Stimulated activated CD8-positive, alpha-beta memory T cell treated with anti-CD3 and anti-CD28 coated beads, Interleukin-7, amount 100 ng/mL, for 4 hours (primary cell): ENCODE data around the gene HEPACAM2.

Experiments used
- DNase-seq, 2 donors: peaks; one replicate each; pipeline ENCODE4 v3.0.0-alpha.2; 2020; ENCODE audit warnings: low read depth in 2 of 2

The HEPACAM2 gene

DNA sequence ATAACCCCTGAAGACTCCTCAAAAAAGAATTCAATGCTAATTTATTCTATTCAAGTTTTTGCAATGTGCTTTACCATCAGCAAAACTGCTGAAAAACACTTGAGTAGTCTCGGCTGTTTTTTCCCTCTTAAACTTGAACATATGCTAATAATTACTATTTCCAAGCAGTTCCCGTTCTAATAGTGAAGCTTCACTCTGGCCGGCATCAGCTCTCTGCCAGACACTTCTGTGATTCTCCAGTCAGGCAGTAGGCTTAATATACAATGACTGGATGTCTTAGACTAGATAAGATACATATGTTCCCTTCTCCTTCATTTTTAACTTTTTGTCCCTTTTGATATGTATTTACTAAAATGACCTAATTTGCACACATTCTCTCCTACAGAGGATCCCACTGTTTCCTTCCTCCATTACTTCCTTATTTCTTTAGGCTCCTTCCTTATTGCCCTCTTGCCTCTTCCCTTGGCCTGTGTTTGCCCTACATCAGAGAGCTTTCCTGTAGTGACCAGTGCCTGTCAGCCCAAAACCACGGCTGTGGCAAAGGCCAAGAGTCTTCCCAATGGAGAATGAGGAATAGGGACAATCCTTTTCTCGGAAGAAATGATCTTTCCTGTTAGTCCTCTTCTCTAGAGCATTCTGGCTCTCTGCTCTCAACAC lies 23.5 kb downstream of the HEPACAM2 start:
- no peak for DNase-seq

DNA sequence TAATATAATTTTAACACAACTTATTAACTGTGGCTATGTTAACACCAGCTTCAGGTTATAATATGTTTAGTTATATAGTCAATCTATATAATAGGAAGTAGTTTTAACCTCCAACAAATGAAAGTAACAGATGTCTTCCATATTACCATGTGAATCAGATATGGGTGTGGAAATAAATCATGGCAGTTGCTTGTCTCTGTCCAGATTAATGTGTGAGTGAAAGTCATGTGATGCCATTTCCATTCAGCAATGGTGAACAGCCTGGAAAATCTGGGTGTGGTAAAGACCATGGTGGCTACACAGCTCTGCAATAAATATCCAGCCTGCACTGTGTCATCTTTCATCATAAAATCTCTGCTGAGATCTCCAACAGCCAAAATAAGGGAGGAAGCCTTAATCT lies 27.8 kb downstream of the HEPACAM2 start:
- no peak for DNase-seq

DNA sequence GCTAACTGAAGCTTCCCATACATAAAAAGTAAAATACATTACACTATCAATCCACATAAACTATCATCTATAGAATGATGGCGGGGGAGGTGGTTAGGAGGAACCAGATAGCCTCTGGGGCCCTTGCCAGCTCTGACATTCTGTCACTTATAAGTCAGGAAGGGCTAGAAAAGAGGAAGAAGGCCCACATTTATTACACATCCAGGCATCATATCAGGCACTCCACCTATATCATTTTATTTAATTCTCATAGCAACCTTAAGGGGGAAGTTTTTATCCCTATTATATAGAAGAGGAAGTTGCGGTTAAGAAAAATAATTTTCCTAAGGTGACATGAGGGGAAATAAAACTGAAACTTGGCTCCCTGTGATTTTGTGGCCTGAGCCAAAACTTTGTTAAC lies 29.9 kb downstream of the HEPACAM2 start:
- no peak for DNase-seq

DNA sequence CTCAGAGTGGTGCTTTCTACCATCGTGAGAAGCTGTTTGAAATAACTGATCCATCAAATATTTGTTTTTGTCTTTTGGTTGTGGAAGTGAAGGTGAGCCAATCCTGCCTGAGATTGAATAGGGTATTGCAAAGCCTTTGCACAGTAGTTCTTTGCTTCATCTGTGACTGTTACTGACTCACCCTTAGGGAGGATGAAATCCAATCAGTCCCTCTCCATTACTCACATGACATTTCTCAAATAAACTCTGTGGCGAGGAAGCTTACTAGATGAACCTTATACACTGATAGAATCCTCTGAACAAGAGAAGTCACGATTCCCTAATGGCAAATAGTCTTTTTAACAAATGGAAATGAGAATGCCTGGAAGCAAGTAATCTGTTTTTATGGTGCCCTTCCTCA lies 31.9 kb downstream of the HEPACAM2 start:
- DNase-seq, result no peak

DNA sequence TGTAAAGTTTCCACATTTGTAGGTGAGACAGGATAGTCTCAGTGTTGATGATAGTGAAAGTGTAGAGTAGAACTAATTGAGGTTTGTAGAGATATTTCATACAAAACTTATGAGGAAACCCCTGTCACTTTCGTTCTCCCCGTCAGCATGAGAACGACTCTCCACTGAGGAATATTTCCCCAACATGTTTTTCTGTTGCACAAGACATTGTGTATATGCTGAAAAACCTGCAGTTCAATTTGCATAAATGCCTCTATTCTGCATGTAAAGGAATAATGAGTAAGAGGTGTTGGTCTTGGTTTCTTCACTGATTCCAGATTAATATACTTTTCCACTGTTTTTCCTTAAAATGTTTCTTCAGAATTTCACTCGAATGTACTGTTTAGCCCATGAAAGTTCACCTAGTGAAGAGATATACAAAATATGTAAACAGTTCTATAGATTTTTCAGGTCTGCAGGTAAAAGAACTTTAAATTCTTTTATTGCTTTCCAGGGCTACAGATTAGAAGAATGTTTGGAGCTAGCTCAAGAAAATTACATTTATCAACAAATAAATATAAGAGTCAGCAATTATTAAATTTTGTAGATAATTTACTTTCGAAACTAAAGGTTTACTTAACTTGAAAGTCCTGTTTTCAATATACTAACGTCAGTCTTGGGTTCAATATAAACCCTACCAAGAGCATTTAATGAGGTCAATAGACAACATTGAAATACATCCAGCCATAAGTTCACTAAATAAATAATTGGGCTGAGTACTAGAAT lies 37.2 kb downstream of the HEPACAM2 start:
- no peak for DNase-seq

DNA sequence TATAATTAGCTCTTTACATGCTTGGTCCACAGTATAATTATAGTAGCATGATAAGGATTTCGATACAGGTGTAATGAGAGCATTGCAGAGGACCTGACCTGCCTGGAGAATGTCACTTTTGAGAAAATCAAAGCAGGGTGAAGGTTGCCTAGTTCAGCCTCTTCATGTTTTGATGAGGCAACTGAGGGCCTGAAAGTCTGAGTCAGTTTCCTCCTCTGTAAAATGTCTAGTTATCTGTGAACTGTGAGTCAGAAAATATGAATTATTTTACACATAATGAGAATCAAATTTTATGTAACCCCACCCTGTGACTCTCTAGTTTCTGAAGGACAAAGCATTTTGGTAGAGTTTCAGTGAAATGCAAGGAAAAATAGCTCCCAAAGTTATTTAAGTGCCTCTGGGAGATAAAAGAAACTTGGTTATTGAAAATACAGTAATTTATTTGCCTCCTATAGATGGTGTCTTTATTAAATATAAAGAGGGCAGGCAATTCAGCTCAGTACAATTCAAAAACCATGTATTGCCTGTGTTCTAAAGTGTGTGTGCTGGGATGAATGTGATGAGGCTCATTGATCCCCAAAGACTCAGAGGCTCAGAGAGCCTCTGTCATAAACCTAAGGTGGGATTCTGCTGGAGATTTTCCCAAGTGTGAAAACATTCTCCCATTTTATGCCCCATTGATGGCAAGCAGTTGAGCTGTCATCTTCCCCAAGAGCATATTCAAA lies 40.8 kb downstream of the HEPACAM2 start:
- DNase-seq, result no peak

DNA sequence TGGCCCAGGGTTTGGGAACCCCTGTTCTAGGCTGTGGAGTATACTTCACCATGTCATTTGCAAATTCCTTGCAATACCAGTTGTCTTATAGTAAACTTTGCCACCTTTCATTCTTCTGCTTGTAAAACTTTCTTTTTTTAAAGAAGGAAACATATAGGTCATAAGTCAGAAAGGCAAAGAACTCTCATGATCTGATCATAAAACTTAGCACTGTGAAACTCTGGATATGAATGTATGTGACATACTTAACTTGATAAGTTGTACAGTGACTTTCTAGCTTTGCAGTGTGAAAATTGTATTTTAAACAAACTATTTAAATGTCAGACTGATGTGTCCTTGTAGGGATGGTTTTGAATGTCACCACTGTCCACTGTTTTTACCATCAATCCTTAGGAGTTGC lies 47.1 kb downstream of the HEPACAM2 start:
- DNase-seq, result no peak

DNA sequence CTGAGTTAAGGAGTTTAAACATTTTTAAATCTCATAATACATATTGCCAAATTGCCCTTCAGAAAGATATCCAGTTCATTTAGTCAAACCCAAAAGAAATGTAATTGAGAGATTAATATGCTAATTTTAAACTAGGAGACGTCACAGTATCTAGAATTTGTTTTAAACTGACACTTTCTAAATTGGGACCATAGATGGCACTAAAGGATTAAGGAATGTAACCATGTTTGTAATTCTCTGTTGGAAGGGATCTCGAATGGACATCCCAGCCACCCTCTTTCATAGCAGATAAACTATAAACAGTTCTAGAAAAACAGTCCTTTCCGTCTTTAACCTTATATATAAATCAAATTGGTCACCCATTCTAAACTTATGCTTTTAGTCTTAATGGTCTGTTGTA lies 48.1 kb downstream of the HEPACAM2 start:
- DNase-seq, result no peak

DNA sequence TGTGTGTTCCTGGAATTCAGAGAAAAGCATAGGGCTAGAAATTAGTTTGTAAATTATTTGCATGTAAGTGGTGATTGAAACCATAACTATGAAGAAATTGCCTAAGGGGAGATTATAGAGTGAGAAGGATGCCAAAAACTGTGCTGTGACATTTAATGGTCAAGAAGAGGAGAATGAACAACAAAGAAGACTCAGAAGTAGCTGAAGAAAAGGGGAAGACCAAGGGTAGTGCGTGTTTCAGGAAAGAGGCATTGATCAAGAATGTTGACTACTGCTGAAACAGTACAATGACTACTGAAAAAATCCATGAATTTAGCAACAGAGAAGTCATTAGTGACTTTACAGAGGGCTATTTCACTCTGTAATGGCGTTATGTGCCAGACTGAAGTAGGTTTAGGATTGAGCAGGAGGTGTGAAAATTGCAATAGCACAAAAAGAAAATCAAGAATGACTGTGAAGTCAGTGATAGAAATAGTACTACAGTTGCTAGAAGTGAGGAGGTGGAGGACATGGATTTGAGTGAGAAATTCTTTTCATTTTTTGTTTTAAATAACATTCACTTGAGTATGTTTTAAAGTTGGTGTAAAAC lies 49.2 kb downstream of the HEPACAM2 start:
- no peak for DNase-seq

DNA sequence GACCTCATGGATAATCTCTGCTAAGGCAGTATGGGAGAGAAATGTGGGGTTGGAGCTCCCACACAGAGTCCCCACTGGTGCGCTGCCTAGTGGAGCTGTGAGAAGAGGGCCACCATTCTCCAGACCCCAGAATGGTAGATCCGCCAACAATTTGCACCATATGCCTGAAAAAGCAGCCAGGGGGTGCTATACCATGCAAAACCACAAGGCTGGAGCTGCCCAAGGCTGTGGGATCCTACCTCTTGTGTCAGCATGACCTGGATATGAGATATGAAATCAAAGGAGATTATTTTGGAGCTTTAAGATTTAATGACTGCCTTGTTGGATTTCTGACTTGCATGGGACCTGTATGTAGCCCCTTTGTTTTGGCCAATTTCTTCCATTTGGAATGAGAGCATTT lies 51.0 kb downstream of the HEPACAM2 start:
- no peak for DNase-seq

DNA sequence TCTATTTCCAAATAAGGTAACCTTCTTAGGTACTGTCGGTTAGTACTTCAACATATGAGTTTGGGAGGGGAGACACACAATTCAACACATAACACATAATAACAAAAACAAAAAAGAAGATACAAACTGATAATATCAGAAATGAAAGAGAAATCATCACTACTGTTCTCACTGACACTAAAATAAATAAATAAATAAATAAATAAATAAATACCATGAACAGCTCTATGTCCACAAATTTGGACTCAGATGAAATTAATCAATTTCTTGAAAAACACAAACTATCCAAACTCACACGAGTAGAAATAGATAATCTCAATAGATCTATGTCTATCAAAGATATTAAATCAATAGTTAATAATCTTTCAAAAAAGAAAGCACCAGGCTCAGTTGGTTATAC lies 53.6 kb downstream of the HEPACAM2 start:
- no peak for DNase-seq

DNA sequence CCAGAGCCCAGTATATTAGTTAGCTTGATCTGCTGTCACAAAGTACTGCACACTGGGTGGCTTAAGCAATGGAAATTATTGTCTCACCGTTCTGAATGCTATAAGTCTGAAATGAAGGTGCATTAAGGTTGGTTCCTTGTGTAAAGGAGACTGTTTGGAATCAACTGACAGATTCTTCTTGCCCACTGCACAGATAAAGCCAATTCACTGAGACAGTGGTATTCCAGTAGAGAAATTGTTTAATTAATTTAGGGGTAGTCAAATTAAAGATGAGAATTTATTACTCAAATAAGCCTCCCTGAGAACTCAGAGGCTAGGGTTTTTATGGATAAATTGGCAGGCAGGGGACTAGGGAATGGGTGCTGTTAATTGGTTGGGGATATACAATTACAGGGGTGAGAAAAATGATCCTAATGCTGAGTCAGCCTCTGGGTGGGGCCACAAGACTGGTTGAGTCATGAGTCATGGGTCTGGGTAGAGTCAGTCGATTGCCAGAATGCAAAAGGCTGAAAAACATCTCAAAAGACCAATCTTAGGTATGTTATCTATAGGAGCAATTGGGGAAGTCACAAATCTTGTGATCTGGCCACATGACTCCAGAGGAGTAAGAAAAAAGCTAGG lies 54.6 kb downstream of the HEPACAM2 start:
- DNase-seq, result no peak

DNA sequence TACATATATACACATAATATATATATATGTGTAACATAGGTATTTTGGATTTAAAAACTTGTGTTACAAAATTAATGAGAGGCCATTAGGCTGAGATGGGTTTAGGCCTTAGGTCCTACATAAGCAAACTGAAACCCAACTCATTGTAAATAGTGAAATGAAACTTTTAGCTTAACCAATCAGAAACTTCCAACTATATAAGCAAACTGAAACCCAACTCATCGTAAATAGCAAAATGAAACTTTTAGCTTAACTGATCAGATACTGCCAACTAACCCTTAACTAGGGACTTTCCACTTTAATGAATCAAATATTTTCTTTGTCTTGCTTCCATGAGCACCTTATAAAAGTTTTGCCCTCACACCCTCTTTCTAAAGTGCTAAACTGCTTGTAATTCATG lies 60.8 kb downstream of the HEPACAM2 start:
- no peak for DNase-seq

DNA sequence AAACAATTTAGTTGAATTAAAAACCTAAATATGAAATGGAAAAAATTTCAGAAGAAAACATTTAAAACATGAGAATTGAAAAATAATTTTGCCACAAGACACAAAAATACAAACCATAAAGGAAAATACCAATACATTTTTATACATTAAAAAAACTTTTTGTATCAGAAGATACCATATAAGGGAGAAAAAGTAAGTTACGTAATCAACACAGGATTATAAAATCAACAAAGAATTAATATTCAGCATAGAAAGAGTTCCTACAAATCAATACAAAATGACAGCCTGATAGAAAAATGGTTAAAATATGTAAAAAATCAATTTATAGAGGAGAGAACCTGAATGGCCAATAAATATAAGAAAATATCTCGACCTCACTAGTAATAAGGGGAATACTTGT lies 61.5 kb downstream of the HEPACAM2 start:
- no peak for DNase-seq

DNA sequence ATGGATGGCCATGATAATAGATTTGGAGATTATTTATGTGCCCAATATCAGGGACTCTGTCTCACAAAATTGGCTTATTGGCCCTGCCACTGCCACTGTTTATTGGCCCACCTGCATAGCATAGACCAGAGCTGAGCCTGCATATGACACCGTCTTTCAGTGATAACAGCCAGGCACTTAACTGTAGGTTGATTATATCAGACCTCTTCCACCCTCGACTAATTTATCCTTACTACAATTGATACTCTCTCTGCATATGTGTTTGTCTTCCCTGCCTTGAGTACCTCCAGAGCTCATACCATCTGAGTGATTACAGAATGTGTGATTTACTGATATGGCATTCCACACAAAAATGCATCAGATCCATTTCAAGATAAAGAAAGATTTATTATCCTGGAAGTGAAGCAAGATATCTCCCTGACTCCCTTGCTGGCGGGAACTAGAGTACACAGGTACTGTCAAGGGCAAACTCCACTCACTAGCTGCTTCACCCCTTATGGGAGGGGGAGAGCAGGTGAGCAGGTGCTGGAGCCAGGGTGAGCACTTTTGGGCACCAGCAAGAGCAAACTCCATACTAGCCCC lies 65.0 kb downstream of the HEPACAM2 start:
- no peak for DNase-seq

DNA sequence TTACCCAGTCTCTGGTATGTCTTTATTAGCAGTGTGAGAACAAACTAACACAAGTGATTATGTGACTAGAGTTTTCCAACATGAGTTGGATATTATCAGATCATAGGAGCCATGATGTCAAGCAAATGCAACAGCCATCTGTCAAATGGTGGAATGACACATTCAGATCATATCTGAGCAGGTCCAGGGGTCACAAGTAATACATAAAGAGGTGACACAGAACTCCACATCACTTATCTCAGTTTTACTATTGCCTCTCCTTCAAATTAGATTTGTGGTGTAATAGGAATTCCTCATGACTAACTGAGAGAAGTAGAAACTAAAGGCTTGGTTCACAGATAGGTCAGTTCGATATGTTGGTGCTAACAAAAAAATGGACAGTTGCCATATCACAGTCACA lies 65.9 kb downstream of the HEPACAM2 start:
- DNase-seq, result no peak

DNA sequence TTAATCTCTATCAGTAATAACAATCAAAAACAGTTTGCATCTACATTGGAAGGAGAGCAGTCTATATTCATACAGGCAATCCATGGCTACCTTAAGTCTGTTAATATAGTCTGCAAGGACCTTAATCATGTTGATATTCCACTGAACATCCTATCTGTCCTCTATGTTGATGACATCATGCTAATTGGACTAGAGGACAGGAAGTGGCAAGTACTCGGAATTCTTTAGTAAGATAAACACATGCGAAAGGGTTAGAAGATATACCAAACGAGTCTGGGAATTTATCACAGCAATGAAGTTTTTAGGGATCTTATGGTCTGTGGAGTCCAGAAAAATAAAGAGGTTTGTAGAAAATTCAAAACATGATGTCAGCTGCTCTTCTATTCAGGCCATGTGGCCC lies 66.8 kb downstream of the HEPACAM2 start:
- DNase-seq, result no peak

DNA sequence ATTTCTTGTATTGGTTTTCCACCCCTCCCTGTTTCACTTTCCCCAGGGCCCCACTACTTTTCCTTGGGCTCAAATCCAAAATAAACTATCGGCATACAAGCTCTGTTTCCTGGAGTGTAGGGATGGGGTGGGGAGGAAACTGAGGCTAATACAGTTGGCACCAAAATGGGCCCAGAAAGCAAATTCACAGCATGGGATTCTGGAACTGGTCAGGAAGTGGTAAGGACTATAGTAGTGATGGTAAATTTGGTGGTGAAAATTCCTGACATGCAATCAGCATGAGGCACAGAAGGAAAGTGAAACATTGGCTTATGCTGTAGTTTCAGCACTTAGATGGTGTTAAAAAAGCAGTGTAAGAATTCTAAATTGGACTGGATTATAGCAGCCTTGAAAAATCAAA lies 69.4 kb downstream of the HEPACAM2 start:
- no peak for DNase-seq

DNA sequence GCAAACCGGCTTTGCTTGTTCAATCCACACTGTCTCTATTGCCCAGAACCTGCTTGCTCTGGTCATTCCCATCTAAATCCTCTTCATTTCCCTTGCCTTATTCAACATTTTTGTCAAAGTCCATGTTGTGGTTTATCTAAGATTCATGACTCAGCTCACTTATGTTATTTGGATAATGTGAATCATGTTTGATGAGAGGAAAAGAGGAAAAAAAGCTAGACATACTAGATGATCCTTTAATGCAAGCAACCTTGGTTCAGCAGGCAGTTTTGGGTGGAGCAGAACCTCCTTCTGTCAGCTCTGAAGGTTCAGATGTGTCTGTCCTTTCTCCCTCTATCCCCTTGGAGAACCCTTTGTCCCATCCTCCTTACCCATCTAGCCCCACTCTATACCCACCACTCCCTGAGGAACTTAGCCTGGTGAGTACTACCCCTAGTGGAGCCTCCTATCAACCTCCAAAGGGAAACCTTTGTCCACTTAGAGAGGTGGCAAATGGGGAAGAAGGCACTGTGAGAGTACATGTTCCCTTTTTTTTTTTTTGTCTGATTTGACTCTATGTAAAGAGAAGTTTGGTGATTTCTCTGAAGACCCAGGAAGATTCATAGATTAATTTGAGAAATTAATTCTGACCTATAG lies 76.0 kb downstream of the HEPACAM2 start:
- DNase-seq, result no peak

DNA sequence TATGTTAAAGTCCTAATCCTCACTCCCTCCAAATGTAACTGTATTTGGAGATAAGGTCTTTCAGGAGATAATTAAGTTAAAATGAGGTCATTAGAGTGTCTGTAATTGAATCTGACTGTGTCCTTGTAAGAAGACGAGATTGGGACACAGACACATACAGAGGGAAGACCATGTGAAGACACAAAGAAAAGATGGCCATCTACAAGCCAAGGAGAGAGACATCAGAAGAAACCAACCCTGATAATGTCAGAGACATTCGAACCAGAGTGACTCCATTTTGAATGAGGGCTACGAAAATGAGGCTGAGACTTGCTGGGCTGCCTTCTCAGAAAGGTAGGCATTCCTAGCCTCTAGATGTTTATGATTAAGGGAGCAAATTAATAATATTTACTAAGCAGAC lies 77.5 kb downstream of the HEPACAM2 start:
- no peak for DNase-seq

DNA sequence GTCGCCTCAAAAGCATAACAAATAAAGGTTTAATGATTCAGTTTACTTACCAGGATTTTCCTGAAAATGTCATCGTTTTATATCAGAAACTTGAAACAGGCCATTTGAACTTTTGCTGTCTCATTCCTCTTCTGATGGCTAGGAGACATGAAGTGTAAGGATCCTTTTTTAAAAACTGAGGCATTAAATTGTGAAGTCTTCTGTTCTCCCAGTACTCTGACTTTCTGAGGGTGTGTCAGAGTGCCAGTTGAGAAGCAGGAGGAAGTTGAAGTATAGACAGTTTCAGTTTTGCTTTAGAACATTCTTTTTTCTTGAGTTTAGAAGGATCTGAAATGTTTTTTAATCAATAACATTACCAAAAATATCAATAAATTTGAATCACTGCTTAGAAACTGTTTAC lies 78.1 kb downstream of the HEPACAM2 start, which contains the start of gene SAMD9L:
TSS of gene SAMD9L (minus strand) at position 242 of the 400 bp plus-strand sequence. CDS start 12,414 bp downstream, outside the sequence.
- DNase-seq, result no peak
